NT2/D1 (cell line): ENCODE measurements around the gene OPA3.

Source experiments
- SUZ12 ChIP-seq: IDR thresholded peaks from 2 replicates; pipeline ENCODE4 v1.6.1; 2011; ENCODE audit not compliant: insufficient read length, insufficient read depth; ENCODE audit errors: extremely low read depth
- YY1 ChIP-seq: IDR thresholded peaks from 2 replicates; pipeline ENCODE4 v1.6.1; 2011; ENCODE audit not compliant: insufficient read length, insufficient read depth
- ZNF274 ChIP-seq: IDR thresholded peaks from 2 replicates; pipeline ENCODE4 v1.6.1; 2011; ENCODE audit warnings: mild to moderate bottlenecking, low read depth, low read length

DNA sequence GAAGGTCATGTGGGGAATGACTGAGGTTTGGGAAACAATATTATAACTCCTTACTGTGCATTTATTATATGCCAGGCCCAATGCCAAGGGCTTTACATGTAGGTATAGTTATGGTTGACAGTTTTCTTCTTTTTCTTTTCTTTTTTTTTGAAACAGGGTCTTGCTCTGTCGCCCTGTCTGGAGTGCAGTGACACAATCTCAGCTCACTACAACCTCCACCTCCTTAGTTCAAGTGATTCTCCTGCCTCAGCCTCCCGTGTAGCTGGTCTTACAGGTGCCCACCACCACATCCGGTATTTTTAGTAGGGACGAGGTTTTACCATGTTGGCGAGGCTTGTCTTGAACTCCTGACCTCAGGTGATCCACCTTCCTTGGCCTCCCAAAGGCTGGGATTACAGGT is 101.6 kb downstream of the OPA3 start:
- TF ChIP-seq ZNF274 (no peak), YY1 (no peak), SUZ12 (no peak)
